NCI-H82 (cell line): ENCODE data around the gene PEA15.

ENCODE experiments used
- DNase-seq: peaks from one replicate; lab custom pipeline; 2025; lab: John Stamatoyannopoulos, UW

The PEA15 gene

GRCh38 chr1:160208557-160209320, 3.6 kb downstream of the PEA15 start:
- DNase-seq = no peak

- DNase-seq = peak; percentile 81
Measured at GRCh38 chr1:160209321-160210046, 4.3 kb downstream of the PEA15 start.

GRCh38 chr1:160210561-160210960, 5.4 kb downstream of the PEA15 start:
- DNase-seq = no peak

- peak; percentile 29 for DNase-seq
Measured at GRCh38 chr1:160211046-160211790, 6.0 kb downstream of the PEA15 start.

- DNase-seq = no peak
Measured at GRCh38 chr1:160214481-160215140, 9.4 kb downstream of the PEA15 start.

- no peak for DNase-seq
Measured at GRCh38 chr1:160216301-160216700, 11.1 kb downstream of the PEA15 start.

GRCh38 chr1:160217481-160218051, 12.4 kb downstream of the PEA15 start:
- DNase-seq = no peak

GRCh38 chr1:160219062-160219929, 14.1 kb downstream of the PEA15 start:
- peak; percentile 74 for DNase-seq

- no peak for DNase-seq
Measured at GRCh38 chr1:160220301-160220700, 15.1 kb downstream of the PEA15 start.

- DNase-seq = no peak
Measured at GRCh38 chr1:160221089-160221488, 15.9 kb downstream of the PEA15 start.

GRCh38 chr1:160222546-160222945, 17.4 kb downstream of the PEA15 start:
- DNase-seq = no peak

GRCh38 chr1:160224606-160225005, 19.4 kb downstream of the PEA15 start:
- no peak for DNase-seq

- no peak for DNase-seq
Measured at GRCh38 chr1:160225345-160225744, 20.2 kb downstream of the PEA15 start.

GRCh38 chr1:160226623-160227022, 21.4 kb downstream of the PEA15 start:
- no peak for DNase-seq

- no peak for DNase-seq
Measured at GRCh38 chr1:160227034-160227433, 21.9 kb downstream of the PEA15 start.

GRCh38 chr1:160227561-160227960, 22.4 kb downstream of the PEA15 start:
- no peak for DNase-seq

- DNase-seq = no peak
Measured at GRCh38 chr1:160228431-160228830, 23.2 kb downstream of the PEA15 start.

- DNase-seq = no peak
Measured at GRCh38 chr1:160232911-160233310, 27.7 kb downstream of the PEA15 start.

GRCh38 chr1:160236806-160237205, 31.6 kb downstream of the PEA15 start:
- DNase-seq = no peak

- DNase-seq = no peak
Measured at GRCh38 chr1:160237558-160237957, 32.4 kb downstream of the PEA15 start.

GRCh38 chr1:160238408-160238807, 33.2 kb downstream of the PEA15 start:
- DNase-seq = no peak
